Body of pancreas (tissue), 4 donors: ENCODE measurements around the gene GUCY2C.

Experiments
- CTCF ChIP-seq, 7 experiments: fragments of 450-650 bp in 4 of 7; fragments of 200-600 bp in 3 of 7; sonication (generic) in 3 of 7; IDR thresholded peaks; one replicate each; pipeline ENCODE4 v1.5.1; 2016 to 2019; ENCODE audit warnings: antibody characterized with exemption in 7 of 7
- POLR2A ChIP-seq, 3 donors: fragments of 450-650 bp; IDR thresholded peaks; one replicate each; pipeline ENCODE4 v1.6.1; 2016; ENCODE audit warnings: antibody characterized with exemption in 3 of 3, mild to moderate bottlenecking in 2 of 3

DNA sequence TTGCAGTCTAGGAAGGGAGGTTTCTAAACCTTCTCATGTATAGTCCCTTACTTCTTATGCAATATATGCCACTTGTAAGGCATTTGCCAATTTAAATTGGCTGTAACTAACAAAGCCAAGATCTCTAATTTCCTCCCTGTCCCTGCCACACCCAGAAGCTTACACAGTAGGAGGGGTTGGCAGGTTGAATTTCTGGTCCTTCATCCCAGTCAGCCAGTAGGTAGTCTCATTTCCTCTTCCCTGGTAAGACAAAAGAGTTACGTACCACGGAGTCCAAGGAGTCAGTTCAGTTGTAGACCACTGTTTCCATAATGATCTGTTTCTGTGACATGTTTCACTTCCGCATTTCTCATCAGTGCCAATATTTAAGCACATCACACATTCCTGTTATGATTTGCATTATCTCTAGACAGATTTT is 81.7 kb downstream of the GUCY2C start:
- TF ChIP-seq POLR2A (IDR thresholded peaks at IDR 0.05) (no peak), CTCF (IDR thresholded peaks at IDR 0.05) (no peak)
